Activated CD4-positive, alpha-beta T cell treated with anti-CD3 and anti-CD28 coated beads, Interleukin-2, amount 50 U/mL, for 24 hours (primary cell): ENCODE data around the gene DCAF11.

Experiments used
- DNase-seq, 2 donors: peaks; one replicate each; pipeline ENCODE4 v3.0.0-alpha.2; 2020; ENCODE audit warnings: low read depth in 1 of 2, low spot score in 1 of 2

The DCAF11 gene

GRCh38 chr14:24114532-24115421, at the start of gene DCAF11, which contains the start of gene NRL:
Gene DCAF11 (plus strand): TSS chr14:24114777. CDS start chr14:24115595, 818 bp downstream.
Gene NRL (minus strand): TSS chr14:24114949. CDS start chr14:24082848, 32,101 bp downstream.
- DNase-seq = peak; percentile 98

DNA sequence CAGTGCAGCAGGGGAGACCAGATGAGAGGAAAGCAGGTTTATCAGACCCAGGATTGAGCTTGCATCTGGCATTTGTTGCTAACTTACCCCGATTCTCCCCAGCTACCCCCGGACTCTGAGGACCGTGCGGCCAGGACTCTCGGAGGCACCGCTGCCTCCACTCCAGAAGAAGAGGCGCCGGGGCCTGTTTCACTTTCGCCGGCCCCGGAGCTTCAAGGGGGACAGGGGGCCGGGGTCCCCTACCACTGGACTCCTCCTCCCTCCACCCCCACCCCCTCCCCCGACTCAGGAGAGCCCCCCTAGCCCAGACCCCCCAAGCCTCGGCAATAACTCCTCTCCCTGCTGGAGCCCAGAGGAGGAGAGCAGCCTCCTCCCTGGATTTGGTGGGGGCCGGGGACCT, 49.7 kb upstream of the DCAF11 start:
- DNase-seq = no peak

GRCh38 chr14:24065408-24065807, 49.2 kb upstream of the DCAF11 start:
- no peak for DNase-seq

GRCh38 chr14:24066496-24067132, 48.0 kb upstream of the DCAF11 start:
- no peak for DNase-seq

- DNase-seq = no peak
Measured at GRCh38 chr14:24067133-24068082, 47.2 kb upstream of the DCAF11 start.

- no peak for DNase-seq
Measured at GRCh38 chr14:24068711-24069410, 45.7 kb upstream of the DCAF11 start.

GRCh38 chr14:24069411-24069735, 45.2 kb upstream of the DCAF11 start:
- no peak for DNase-seq

DNA sequence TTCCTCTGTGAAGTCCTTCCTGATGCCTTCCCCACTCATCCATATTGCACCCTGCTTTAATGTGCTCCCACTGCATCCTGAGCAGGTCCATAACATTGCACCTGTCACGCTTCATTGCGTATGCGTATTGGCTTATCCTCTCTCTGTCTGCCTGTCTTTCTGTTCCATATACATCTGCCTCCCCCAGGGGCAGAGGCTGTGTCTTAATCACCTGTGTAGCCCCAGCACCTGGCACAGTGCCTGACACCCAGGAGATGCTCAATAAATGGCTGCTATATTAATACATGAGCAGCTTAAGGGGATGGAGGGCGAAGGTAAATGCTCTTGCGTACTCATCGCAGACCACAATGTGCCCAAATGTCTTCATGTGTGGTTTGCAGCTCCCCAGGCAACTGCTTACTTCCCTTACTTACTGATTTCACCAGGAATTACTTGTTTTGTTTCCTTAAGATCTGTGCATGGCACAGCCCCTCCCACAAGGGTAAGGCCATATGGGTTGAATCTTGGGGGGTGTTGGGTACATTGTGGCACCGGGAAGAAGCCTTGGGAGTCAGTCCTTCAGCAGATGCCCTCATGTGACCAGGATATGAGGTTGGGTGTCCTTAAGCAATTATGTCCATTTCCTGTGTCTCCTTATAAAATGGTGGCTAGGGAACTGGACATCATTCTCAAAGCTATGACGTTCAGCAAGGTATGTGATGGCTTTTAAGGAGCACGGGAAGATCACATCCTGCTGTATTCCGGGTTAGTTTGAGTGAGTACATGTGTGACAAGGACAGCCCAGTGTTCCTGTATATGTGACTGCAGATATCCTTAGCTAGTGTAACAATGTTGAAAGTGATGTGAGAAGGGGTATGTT, 44.1 kb upstream of the DCAF11 start:
- DNase-seq = no peak

DNA sequence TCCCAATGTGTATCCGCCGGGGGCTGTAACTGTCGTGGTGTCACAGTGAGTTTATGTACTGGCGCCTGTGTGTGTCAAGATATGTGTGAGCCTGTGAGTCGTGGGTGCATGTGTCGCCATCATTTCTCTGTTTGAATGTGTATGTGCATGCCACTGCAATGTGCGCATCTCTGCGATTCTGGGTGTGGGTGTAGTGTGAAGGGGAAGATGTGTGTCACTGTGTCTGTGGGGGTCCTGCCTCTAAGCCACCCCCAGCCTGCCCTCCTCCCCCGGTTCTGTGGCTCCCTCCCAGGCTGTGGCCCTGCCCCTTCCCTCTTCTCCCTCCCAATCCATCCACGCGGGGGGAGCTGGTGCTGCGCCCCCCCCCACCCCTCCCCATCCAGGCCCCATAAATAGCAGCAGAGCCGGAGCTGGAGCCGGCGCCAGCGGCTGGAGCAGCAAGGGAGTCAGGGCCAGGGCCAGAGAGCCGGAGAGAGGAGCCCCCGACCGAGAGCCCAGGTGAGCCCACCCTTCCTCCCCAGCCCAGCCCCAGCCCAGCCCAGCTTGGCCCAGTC, 43.4 kb upstream of the DCAF11 start, which contains the start of gene CPNE6:
TSS of gene CPNE6 (plus strand) at position 419 of the 554 bp plus-strand sequence. CDS start 1,375 bp downstream, outside the sequence.
- DNase-seq = peak in 1 of 2 donors; percentile 48

GRCh38 chr14:24071836-24072430, 42.6 kb upstream of the DCAF11 start:
- no peak for DNase-seq

- no peak for DNase-seq
Measured at GRCh38 chr14:24072436-24072835, 42.1 kb upstream of the DCAF11 start.

DNA sequence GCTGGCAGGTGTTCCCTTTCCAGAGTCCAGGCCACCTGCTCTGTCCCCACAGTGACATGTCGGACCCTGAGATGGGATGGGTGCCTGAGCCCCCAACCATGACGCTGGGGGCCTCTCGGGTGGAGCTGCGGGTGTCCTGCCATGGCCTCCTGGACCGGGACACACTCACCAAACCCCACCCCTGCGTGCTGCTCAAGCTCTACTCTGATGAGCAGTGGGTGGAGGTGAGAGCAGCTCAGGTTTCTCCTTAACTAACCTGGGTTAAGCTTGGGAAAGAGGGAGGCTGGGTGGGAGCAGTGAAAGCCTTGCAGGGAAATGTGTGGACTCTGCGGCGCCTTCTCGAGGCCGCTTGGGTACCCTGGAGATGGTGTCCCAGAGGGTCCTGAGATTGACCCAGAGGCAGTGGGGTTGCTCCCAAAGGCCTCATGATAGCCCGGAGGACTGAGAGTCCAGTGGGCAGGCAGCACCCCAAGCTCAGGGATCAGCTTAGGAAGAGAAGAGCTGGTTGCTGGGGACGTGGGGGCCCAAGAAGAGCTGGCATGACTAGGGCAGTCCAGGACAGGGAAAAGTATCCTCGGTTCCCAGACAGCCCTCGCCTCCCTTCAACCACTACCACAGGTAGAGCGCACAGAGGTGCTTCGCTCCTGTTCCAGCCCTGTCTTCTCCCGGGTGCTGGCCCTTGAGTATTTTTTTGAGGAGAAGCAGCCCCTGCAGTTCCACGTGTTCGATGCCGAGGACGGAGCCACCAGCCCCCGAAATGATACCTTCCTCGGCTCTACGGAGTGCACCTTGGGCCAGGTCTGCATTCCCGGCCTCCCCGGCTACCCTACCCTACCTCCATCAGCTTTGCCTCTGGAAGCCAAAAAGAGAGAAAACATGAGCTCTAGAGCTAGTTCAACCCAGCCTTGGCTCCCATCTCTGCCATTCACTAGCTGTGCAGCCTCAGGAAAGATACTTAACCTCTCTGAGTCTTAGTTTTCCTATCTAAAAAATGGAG, 41.4 kb upstream of the DCAF11 start:
- DNase-seq = no peak

DNA sequence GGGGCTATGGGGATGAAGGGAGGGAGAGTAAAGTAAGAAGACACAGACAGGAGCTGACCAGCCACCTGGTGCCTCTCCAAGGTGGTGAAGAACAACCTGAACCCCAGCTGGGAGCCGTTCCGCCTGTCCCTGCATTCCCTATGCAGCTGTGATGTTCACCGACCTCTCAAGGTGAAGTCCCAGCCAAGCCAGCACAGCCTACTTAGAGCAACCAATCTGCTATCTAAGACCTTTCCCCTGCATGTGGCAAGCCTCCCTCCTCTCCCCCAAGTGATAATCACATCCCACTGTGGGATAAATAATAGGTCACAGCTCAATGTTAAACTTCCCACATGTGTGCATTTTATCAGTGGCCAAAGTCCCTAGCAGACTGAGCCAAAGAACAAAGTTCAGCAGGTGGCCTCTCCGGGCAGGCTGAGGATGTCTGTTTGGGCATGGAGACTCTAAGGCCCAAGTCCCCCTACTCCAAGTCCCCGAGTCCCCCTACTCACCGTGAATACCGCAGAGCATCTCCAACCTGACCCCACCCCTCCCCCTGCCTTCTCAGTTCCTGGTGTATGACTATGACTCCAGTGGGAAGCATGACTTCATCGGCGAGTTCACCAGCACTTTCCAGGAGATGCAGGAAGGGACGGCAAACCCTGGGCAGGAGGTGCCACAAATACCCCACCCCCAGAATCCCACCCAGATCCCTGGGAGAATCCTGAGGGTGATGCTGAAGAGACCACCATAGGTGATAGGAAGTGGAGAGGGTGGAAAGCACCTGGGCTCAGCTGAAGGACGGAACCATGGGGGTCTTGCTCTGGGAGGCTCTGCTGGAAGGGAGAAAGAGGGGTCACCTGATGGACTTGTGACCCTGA, 39.7 kb upstream of the DCAF11 start:
- DNase-seq = no peak

- no peak for DNase-seq
Measured at GRCh38 chr14:24075485-24076301, 38.9 kb upstream of the DCAF11 start.

DNA sequence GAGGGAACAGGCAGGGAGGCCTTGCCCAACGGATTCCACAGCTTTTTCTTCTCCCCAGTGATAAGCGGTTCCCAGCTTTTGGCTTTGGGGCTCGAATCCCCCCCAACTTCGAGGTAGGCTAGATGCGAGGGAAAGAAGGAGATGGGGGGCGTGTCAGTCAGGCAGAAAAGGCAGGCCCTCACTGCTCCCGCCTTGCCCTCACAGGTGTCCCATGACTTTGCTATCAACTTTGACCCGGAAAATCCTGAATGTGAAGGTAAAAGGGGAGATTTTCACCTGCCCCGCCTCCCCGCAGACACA, 38.3 kb upstream of the DCAF11 start:
- no peak for DNase-seq

DNA sequence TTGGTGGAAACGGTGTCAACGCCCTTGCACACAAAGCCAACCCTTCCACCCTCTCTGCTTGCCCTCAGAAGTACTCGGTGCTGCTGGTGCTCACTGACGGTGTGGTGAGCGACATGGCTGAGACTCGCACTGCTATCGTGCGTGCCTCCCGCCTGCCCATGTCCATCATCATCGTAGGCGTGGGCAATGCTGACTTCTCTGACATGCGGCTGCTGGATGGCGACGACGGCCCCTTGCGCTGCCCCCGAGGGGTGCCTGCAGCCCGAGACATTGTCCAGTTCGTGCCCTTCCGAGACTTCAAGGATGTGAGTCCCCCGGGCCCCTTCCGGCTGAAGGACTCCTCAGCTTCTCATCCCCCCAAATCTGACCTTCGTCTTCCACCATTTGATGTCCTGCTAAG, 37.5 kb upstream of the DCAF11 start:
- no peak for DNase-seq
